Transverse colon (tissue), 4 donors: ENCODE results near the gene C1orf35. TPM values are rescaled to one million over a fixed set of nuclear protein-coding genes. Genes with fewer than 3 reads are reported as not detected.

Experiments used
- DNase-seq: peaks from one replicate; pipeline ENCODE4 v3.0.0-alpha.2; 2019
- H3K27ac ChIP-seq, 4 donors: fragments of 200-600 bp; sonication (generic); 2 replicates each; pipeline ENCODE4 v1.5.1; 2016 to 2018; ENCODE audit warnings: inconsistent platforms in 4 of 4
- H3K27me3 ChIP-seq: fragments of 200-600 bp; sonication (generic); 2 replicates; pipeline ENCODE4 v1.5.1; 2017; ENCODE audit warnings: inconsistent platforms
- H3K36me3 ChIP-seq, 4 donors: fragments of 200-600 bp; sonication (generic); 2 replicates each; pipeline ENCODE4 v1.5.1; 2017 to 2019; ENCODE audit warnings: inconsistent platforms in 4 of 4
- H3K4me1 ChIP-seq, 4 donors: fragments of 200-600 bp; sonication (generic); 2 replicates each; pipeline ENCODE4 v1.5.1; 2017 to 2020; ENCODE audit warnings: inconsistent platforms in 4 of 4
- H3K4me3 ChIP-seq, 4 donors: fragments of 200-600 bp; sonication (generic); 1 replicate in 1 of 4; 2 replicates in 3 of 4; pipeline versions ENCODE4 v1.5.1 to v1.6.1; 2017 to 2019; ENCODE audit warnings: inconsistent platforms in 4 of 4
- H3K9me3 ChIP-seq, 2 donors: fragments of 200-600 bp; sonication (generic); 2 replicates each; pipeline ENCODE4 v1.5.1; 2017 to 2019; ENCODE audit warnings: inconsistent platforms in 2 of 2
- CTCF ChIP-seq, 5 experiments: fragments of 200-600 bp in 3 of 5; fragments of 450-650 bp in 2 of 5; sonication (generic) in 3 of 5; IDR thresholded peaks; 1 replicate in 2 of 5; 2 replicates in 3 of 5; pipeline ENCODE4 v1.5.1; 2016 to 2017; ENCODE audit warnings: antibody characterized with exemption in 5 of 5, inconsistent platforms in 3 of 5, mild to moderate bottlenecking in 2 of 5, moderate library complexity in 1 of 5
- EP300 ChIP-seq: sonication (generic); formaldehyde crosslinking; IDR thresholded peaks from one replicate; pipeline ENCODE4 v1.6.1; 2017; ENCODE audit warnings: antibody characterized with exemption, low read depth
- POLR2A ChIP-seq: fragments of 450-650 bp; IDR thresholded peaks from one replicate; pipeline ENCODE4 v1.6.1; 2016; ENCODE audit warnings: antibody characterized with exemption, mild to moderate bottlenecking, moderate library complexity
- POLR2AphosphoS5 ChIP-seq, 3 donors: sonication (generic); formaldehyde crosslinking; IDR thresholded peaks; one replicate each; pipeline ENCODE4 v1.6.1; 2016; ENCODE audit warnings: antibody characterized with exemption in 3 of 3
- WGBS, 2 donors: methylation state at CpG; one replicate each; pipeline ENCODE4 v1.1.5; 2018; ENCODE audit warnings: low coverage in 1 of 2; 5-methylcytosine and 5-hydroxymethylcytosine counted together
- in situ Hi-C, 4 donors: fragments of 200-750 bp; cut with MboI; loops; one replicate each; pipeline versions ENCODE4 v1.15.0 to v1.15.1; 2017; ENCODE audit warnings: low sequenced_read_pairs in 3 of 4, low pct_ligation_motif_present in 1 of 4, low pct_unique_long_range_greater_than_20kb in 1 of 4
- intact Hi-C: fragments of 100-400 bp; cut with DNase I; formaldehyde crosslinking; loops from one replicate; pipeline ENCODE4 v1.15.1; 2023; ENCODE audit warnings: low total_unique reads
- total RNA-seq, 4 donors: library from RNA; depleted of rRNA; stranded (reverse); fragments of >200 nt; gene quantifications; one replicate each; pipeline ENCODE4 v1.1.0, GENCODE V29; 2016

C1orf35 gene
- total RNA-seq, 4 donors from 2014 or later = 11.6 to 17.1 (median 15.7) TPM

GRCh38 chr1:228081578-228082213 lies 21.4 kb downstream of the C1orf35 start:
- Histone ChIP-seq H3K4me1 (peaks cover 37 to 43% (median 39%) of the 10 kb centered on the region in 4 donors), H3K27ac (peak overlapping the region; percentile 93 to 99 (median 99)), H3K36me3 (no peaks in the 10 kb centered on the region), H3K4me3 (peak overlapping the region; percentile 83 to 99 (median 90)), H3K9me3 (no peaks in the 10 kb centered on the region), H3K27me3 (no peaks in the 10 kb centered on the region)
- TF ChIP-seq EP300 (no peak), POLR2A (no peak), CTCF (IDR thresholded peaks at IDR 0.05) (no peak), POLR2AphosphoS5 (IDR thresholded peaks at IDR 0.05) (no peak)
- WGBS, 2 donors = 21% methylated on average over 12 of the region's 31 CpGs; no CpG with 5 or more reads in 1 of the 2 donors
- intact Hi-C loops (loop anchor here (2.0 kb wide), 1 partner anchor 59 kb away; the partner anchor contains the start of gene GUK1), in situ Hi-C loops (no loop called here)
- peak; percentile 39 for DNase-seq

GRCh38 chr1:228081144-228081543 lies 22.0 kb downstream of the C1orf35 start:
- Histone ChIP-seq H3K27ac (peak overlapping the region in 1 of 4 donors; percentile 99), H3K27me3 (no peaks in the 10 kb centered on the region), H3K4me3 (peak overlapping the region in 3 of 4 donors; percentile 83 to 99 (median 91)), H3K9me3 (no peaks in the 10 kb centered on the region), H3K36me3 (no peaks in the 10 kb centered on the region), H3K4me1 (peaks cover 32 to 37% (median 34%) of the 10 kb centered on the region in 4 donors)
- TF ChIP-seq POLR2AphosphoS5 (IDR thresholded peaks at IDR 0.05) = no peak
- no peak for TF ChIP-seq EP300
- no peak for TF ChIP-seq POLR2A
- TF ChIP-seq CTCF (IDR thresholded peaks at IDR 0.05) = no peak
- in situ Hi-C loops = no loop called here
- intact Hi-C loops = no loop called here
- DNase-seq = peak; percentile 10
- 60 to 63% methylated on average over 2 to 7 of the region's 7 CpGs for WGBS, 2 donors

GRCh38 chr1:228079601-228080263 lies 23.4 kb downstream of the C1orf35 start:
- Histone ChIP-seq H3K36me3 (no peaks in the 10 kb centered on the region), H3K27me3 (no peaks in the 10 kb centered on the region), H3K4me1 (peaks cover 18 to 23% (median 20%) of the 10 kb centered on the region in 4 donors), H3K27ac (no peak overlapping the region), H3K4me3 (no peak overlapping the region), H3K9me3 (no peaks in the 10 kb centered on the region)
- intact Hi-C loops = loop anchor here (10.0 kb wide), 1 partner anchor 595 kb away; no protein-coding TSS in a partner anchor
- WGBS, 2 donors = 90% methylated on average over 7 of the region's 7 CpGs; no CpG with 5 or more reads in 1 of the 2 donors
- TF ChIP-seq POLR2A (no peak), EP300 (no peak), CTCF (IDR thresholded peaks at IDR 0.05) (no peak), POLR2AphosphoS5 (IDR thresholded peaks at IDR 0.05) (no peak)
- peak; percentile 5 for DNase-seq
- in situ Hi-C loops = no loop called here

- peak; percentile 3 for DNase-seq
- H3K9me3 ChIP-seq = no peaks in the 10 kb centered on the region
- in situ Hi-C loops = no loop called here
- H3K27me3 ChIP-seq = no peaks in the 10 kb centered on the region
- TF ChIP-seq POLR2AphosphoS5 (IDR thresholded peaks at IDR 0.05) (no peak), EP300 (no peak), POLR2A (no peak), CTCF (IDR thresholded peaks at IDR 0.05) (no peak)
- peaks cover 11 to 16% (median 12%) of the 10 kb centered on the region in 4 donors for H3K4me1 ChIP-seq
- H3K36me3 ChIP-seq = no peaks in the 10 kb centered on the region
- WGBS, 2 donors = 91% methylated on average over 7 of the region's 7 CpGs; no CpG with 5 or more reads in 1 of the 2 donors
- H3K4me3 ChIP-seq = no peak overlapping the region
- H3K27ac ChIP-seq = no peak overlapping the region
- intact Hi-C loops = loop anchor here (10.0 kb wide), 1 partner anchor 594 kb away; no protein-coding TSS in a partner anchor
Observed at GRCh38 chr1:228079013-228079412, 24.1 kb downstream of the C1orf35 start.
